HG03139 (cell line): ENCODE data around the gene DNAJC5.
A peak's percentile ranks its signal among the peaks of the same experiment; 100 is the strongest.
"Not testable (repeated sequence)": the region's sequence is repeated elsewhere in the genome, so short reads cannot be mapped to it uniquely, and the experiment has no call there.

Experiments used
- ATAC-seq: cut with Tn5 transposase; IDR thresholded peaks from one replicate; pipeline ENCODE4 v1.9.1; 2021; ENCODE audit not compliant: unreplicated experiment

The DNAJC5 gene

GRCh38 chr20:63861365-63861934 lies 33.5 kb upstream of the DNAJC5 start, which contains the start of gene ABHD16B:
TSS of gene ABHD16B (plus strand) at chr20:63861498. CDS start at chr20:63861541, 43 bp downstream.
- no peak for ATAC-seq

GRCh38 chr20:63861981-63862901 lies 32.7 kb upstream of the DNAJC5 start:
- ATAC-seq: no peak

- ATAC-seq: no peak
These were observed 31.7 kb upstream of the DNAJC5 start for GRCh38 chr20:63863021-63863797.

- peak; percentile 61 for ATAC-seq
These were observed 31.0 kb upstream of the DNAJC5 start for GRCh38 chr20:63863798-63864544.

- ATAC-seq: no peak
These were observed 30.4 kb upstream of the DNAJC5 start for GRCh38 chr20:63864545-63864977.

- ATAC-seq: peak; percentile 71
These were observed 29.8 kb upstream of the DNAJC5 start, which contains the start of gene TPD52L2 for GRCh38 chr20:63864978-63865640. TSS of gene TPD52L2 (plus strand) at chr20:63865270. CDS start at chr20:63865366, 96 bp downstream.

- not testable (repeated sequence) for ATAC-seq
These were observed 27.9 kb upstream of the DNAJC5 start for GRCh38 chr20:63867042-63867441.

- no peak for ATAC-seq
These were observed 26.7 kb upstream of the DNAJC5 start for GRCh38 chr20:63868264-63868663.

- no peak for ATAC-seq
These were observed 21.4 kb upstream of the DNAJC5 start for GRCh38 chr20:63873477-63873971.

GRCh38 chr20:63874241-63874640 lies 20.7 kb upstream of the DNAJC5 start:
- ATAC-seq: not testable (repeated sequence)

GRCh38 chr20:63876489-63877036 lies 18.4 kb upstream of the DNAJC5 start:
- ATAC-seq: no peak

- ATAC-seq: no peak
These were observed 17.0 kb upstream of the DNAJC5 start for GRCh38 chr20:63877755-63878470.

- ATAC-seq: no peak
These were observed 15.8 kb upstream of the DNAJC5 start for GRCh38 chr20:63878899-63879663.

- not testable (repeated sequence) for ATAC-seq
These were observed 14.0 kb upstream of the DNAJC5 start for GRCh38 chr20:63880901-63881300.

GRCh38 chr20:63881451-63882226 lies 13.3 kb upstream of the DNAJC5 start:
- ATAC-seq: no peak

GRCh38 chr20:63882257-63883200 lies 12.4 kb upstream of the DNAJC5 start:
- no peak for ATAC-seq
